Measurements from ENCODE around the gene OR2M3. TPM values are rescaled to one million over a fixed set of nuclear protein-coding genes. Genes with fewer than 3 reads are reported as not detected.

Gene OR2M3, protein sequence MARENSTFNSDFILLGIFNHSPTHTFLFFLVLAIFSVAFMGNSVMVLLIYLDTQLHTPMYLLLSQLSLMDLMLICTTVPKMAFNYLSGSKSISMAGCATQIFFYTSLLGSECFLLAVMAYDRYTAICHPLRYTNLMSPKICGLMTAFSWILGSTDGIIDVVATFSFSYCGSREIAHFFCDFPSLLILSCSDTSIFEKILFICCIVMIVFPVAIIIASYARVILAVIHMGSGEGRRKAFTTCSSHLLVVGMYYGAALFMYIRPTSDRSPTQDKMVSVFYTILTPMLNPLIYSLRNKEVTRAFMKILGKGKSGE
- total RNA-seq, result under 1 TPM in 2 of 9 donors, not detected in 7; 0.03 to 0.04 TPM
- polyA plus RNA-seq, result not detected
- long read RNA-seq, donor 1, result 0 reads
- long read RNA-seq, donor 2, result 0 reads
- long read RNA-seq, donor 3, result 0 reads
- long read RNA-seq, donor 4, result 0 reads
- long read RNA-seq, donor 5, result 0 reads
- long read RNA-seq, donor 6, result 0 reads
- long read RNA-seq, donor 7, result 0 reads
- long read RNA-seq, donor 8, result 0 reads
- long read RNA-seq, donor 9, result 0 reads
- long read RNA-seq, donor 10, result 0 reads

- DNase-seq, result no peak
- Histone ChIP-seq H3K27me3 (no peaks in the 10 kb centered on the region), H3K9me3 (replicated peaks in 1 of 3) (no peaks in the 10 kb centered on the region), H3K27ac (no peak within 1 kb of the TSS), H3K4me1 (replicated peaks in 1 of 2) (no peaks in the 10 kb centered on the region), H3K36me3 (replicated peaks in 1 of 2) (no peaks in the 10 kb centered on the region), H3K4me3 (no peak within 1 kb of the TSS)
- TF ChIP-seq, protein P1, sequence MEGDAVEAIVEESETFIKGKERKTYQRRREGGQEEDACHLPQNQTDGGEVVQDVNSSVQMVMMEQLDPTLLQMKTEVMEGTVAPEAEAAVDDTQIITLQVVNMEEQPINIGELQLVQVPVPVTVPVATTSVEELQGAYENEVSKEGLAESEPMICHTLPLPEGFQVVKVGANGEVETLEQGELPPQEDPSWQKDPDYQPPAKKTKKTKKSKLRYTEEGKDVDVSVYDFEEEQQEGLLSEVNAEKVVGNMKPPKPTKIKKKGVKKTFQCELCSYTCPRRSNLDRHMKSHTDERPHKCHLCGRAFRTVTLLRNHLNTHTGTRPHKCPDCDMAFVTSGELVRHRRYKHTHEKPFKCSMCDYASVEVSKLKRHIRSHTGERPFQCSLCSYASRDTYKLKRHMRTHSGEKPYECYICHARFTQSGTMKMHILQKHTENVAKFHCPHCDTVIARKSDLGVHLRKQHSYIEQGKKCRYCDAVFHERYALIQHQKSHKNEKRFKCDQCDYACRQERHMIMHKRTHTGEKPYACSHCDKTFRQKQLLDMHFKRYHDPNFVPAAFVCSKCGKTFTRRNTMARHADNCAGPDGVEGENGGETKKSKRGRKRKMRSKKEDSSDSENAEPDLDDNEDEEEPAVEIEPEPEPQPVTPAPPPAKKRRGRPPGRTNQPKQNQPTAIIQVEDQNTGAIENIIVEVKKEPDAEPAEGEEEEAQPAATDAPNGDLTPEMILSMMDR (IDR thresholded peaks at IDR 0.05), result no peak
- no peak for TF ChIP-seq POLR2A (IDR thresholded peaks at IDR 0.05)
- WGBS, 4 donors, result 41 to 60% (median 47%) methylated on average over 4 of the region's 4 CpGs
- intact Hi-C loops (cut with DNase I), result no loop called here
These were observed at the start of gene OR2M3 for GRCh38 chr1:248196965-248197364. Gene OR2M3, plus strand, starts transcription at chr1:248197265. Its CDS starts 5,803 bp downstream, at chr1:248203068.

DNA sequence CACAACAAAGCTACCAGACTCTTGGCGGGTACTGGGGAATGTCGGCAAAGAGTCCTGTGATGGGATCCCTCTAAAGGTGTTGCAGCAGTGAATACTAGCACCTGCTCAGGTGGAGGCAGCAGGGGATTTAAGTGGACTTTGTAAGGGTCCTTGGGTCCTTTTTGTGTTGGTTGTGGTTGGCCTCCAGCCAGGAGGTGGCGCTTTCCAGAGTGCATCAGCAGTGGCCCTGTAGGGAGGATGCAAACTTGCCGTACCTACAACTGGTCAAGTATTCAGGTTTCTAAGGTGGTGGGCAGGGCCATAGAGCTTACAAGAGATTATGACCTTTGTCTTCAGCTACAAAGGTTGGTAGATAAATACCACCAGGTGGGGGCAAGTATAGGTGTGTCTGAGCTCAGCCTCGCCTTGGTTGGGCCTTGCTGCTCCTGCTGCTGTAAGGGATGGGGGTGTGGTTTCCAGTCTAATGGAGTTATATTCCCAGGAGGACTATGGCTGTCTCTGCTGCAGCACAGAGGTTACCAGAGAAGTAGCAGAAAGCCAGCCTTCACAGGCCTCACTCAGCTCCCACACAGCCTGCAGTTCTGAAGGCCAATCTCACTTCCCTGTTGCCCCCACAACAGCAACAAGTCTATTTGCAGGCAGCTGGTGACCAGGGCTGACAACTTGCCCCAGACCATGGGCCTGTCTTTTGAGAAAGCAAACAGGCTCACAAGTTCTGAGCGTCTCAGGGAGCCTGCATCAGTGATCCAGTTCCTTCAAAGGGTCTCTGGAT, 44.8 kb upstream of the OR2M3 start:
- H3K4me1 ChIP-seq (replicated peaks in 1 of 2), result no peaks in the 10 kb centered on the region
- 83 to 85% (median 84%) methylated on average over 5 to 6 of the region's 6 CpGs for WGBS, 4 donors
- no peaks in the 10 kb centered on the region for H3K27me3 ChIP-seq
- no peak overlapping the region for H3K27ac ChIP-seq
- DNase-seq, result no peak
- H3K36me3 ChIP-seq (replicated peaks in 1 of 2), result no peaks in the 10 kb centered on the region
- intact Hi-C loops (cut with DNase I), result no loop called here
- no peaks in the 10 kb centered on the region for H3K9me3 ChIP-seq (replicated peaks in 1 of 3)
- no peak overlapping the region for H3K4me3 ChIP-seq
- TF ChIP-seq POLR2A (IDR thresholded peaks at IDR 0.05), result no peak
- TF ChIP-seq, protein P1 (IDR thresholded peaks at IDR 0.05), result no peak

- no peaks in the 10 kb centered on the region for H3K4me1 ChIP-seq (replicated peaks in 1 of 2)
- no peaks in the 10 kb centered on the region for H3K27me3 ChIP-seq
- no peak overlapping the region for H3K4me3 ChIP-seq
- no peak for DNase-seq
- H3K27ac ChIP-seq, result no peak overlapping the region
- H3K9me3 ChIP-seq (replicated peaks in 1 of 3), result no peaks in the 10 kb centered on the region
- WGBS, 4 donors, result 50 to 90% (median 65%) methylated on average over 1 of the region's 1 CpG
- H3K36me3 ChIP-seq (replicated peaks in 1 of 2), result no peaks in the 10 kb centered on the region
- intact Hi-C loops (cut with DNase I), result no loop called here
- no peak for TF ChIP-seq POLR2A (IDR thresholded peaks at IDR 0.05)
- TF ChIP-seq, protein P1 (IDR thresholded peaks at IDR 0.05), result no peak
These were observed 41.1 kb upstream of the OR2M3 start for GRCh38 chr1:248155927-248156326.

DNA sequence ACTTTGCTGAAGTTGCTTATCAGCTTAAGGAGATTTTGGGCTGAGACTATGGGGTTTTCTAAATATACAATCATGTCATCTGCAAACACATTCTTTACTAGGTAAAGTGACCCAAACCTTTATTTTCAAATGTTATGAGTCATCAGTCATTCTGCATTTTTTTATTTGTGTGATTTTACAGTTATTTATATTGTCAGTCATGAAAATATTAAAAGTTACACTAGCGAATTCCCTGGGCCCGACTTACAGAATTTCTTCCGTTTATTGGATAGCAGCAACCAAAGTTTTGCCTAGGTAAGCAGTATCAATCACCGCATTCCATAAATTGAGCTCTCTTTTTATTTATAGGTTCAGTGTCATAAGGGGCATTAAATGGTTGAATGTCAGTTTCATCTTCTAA, 38.3 kb upstream of the OR2M3 start:
- Histone ChIP-seq H3K27me3 (no peaks in the 10 kb centered on the region), H3K36me3 (replicated peaks in 1 of 2) (no peaks in the 10 kb centered on the region), H3K9me3 (replicated peaks in 1 of 3) (no peaks in the 10 kb centered on the region), H3K4me3 (no peak overlapping the region), H3K4me1 (replicated peaks in 1 of 2) (no peaks in the 10 kb centered on the region), H3K27ac (no peak overlapping the region)
- TF ChIP-seq, protein P1 (IDR thresholded peaks at IDR 0.05), result no peak
- TF ChIP-seq POLR2A (IDR thresholded peaks at IDR 0.05), result no peak
- 84 to 87% (median 86%) methylated on average over 4 of the region's 4 CpGs for WGBS, 4 donors
- no peak for DNase-seq
- intact Hi-C loops (cut with DNase I), result no loop called here
